ENCODE data around the gene CNIH1. TPM values are rescaled to one million over a fixed set of nuclear protein-coding genes. Genes with fewer than 3 reads are reported as not detected.

The CNIH1 gene
- total RNA-seq, 1 experiment from 2014 or later = 149 TPM

- TF ChIP-seq ZBTB33 (IDR thresholded peaks at IDR 0.05; ENCODE audit: extremely low read depth, insufficient replicate concordance, low read length) = no peak
These were observed 20.9 kb upstream of the CNIH1 start (continued) for GRCh38 chr14:54462048-54462447.

GRCh38 chr14:54459106-54459505 is 17.9 kb upstream of the CNIH1 start:
- no peak overlapping the region for H3K4me3 ChIP-seq (replicated peaks in 1 of 2; ENCODE audit: low read depth in 1 of 2, low read length in 2 of 2)
- H3K27me3 ChIP-seq (ENCODE audit: insufficient read depth, low read length) = no peaks in the 10 kb centered on the region
- peaks cover 0 to 2% of the 10 kb centered on the region in 2 experiments; a peak in 2 of 4 replicates for H3K4me1 ChIP-seq (ENCODE audit: control insufficient read depth in 1 of 2, insufficient read depth in 2 of 2, low read length in 2 of 2)
- H2AFZ ChIP-seq (ENCODE audit: low read depth, low read length, poor library complexity, severe bottlenecking) = no peak overlapping the region
- H3K9me2 ChIP-seq (ENCODE audit: insufficient read depth) = no peaks in the 10 kb centered on the region
- RAD21 ChIA-PET (ENCODE audit: low non-redundant PET in 1 of 2, low total read pairs in 2 of 2, uncharacterized antibody in 2 of 2, unreplicated experiment in 2 of 2) = no interaction called here
- no peak overlapping the region for H3K27ac ChIP-seq (ENCODE audit: low read depth, low read length)
- no peak overlapping the region for H3K9ac ChIP-seq (ENCODE audit: low read length)
- H3K9me3 ChIP-seq (ENCODE audit: control insufficient read depth in 1 of 2, insufficient read depth in 1 of 2, low read depth in 1 of 2, low read length in 2 of 2) = peaks cover 4 to 6% of the 10 kb centered on the region in 2 experiments; a peak in 1 of 4 replicates
- no TSS peak for BruUV-seq (replicated peaks)
- no peak for TF ChIP-seq REST (IDR thresholded peaks at IDR 0.05; ENCODE audit: low read depth)
- TF ChIP-seq ZBTB33 (IDR thresholded peaks at IDR 0.05; ENCODE audit: extremely low read depth, insufficient replicate concordance, low read length) = no peak
- TF ChIP-seq SIN3A (IDR thresholded peaks at IDR 0.05; ENCODE audit: low read depth) = no peak
- no peak for TF ChIP-seq SP1 (IDR thresholded peaks at IDR 0.05; ENCODE audit: low read depth)
- no peak for TF ChIP-seq YY1 (IDR thresholded peaks at IDR 0.05; ENCODE audit: extremely low read depth, insufficient replicate concordance, low read depth, low read length)
- TF ChIP-seq ATF3 (IDR thresholded peaks at IDR 0.05) = no peak
- no peak for TF ChIP-seq CBX3 (IDR thresholded peaks at IDR 0.05; ENCODE audit: low read depth)
- no peak for TF ChIP-seq JUND (IDR thresholded peaks at IDR 0.05)
- TF ChIP-seq, protein P1, sequence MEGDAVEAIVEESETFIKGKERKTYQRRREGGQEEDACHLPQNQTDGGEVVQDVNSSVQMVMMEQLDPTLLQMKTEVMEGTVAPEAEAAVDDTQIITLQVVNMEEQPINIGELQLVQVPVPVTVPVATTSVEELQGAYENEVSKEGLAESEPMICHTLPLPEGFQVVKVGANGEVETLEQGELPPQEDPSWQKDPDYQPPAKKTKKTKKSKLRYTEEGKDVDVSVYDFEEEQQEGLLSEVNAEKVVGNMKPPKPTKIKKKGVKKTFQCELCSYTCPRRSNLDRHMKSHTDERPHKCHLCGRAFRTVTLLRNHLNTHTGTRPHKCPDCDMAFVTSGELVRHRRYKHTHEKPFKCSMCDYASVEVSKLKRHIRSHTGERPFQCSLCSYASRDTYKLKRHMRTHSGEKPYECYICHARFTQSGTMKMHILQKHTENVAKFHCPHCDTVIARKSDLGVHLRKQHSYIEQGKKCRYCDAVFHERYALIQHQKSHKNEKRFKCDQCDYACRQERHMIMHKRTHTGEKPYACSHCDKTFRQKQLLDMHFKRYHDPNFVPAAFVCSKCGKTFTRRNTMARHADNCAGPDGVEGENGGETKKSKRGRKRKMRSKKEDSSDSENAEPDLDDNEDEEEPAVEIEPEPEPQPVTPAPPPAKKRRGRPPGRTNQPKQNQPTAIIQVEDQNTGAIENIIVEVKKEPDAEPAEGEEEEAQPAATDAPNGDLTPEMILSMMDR (IDR thresholded peaks at IDR 0.05 in 2 of 3, conservative IDR thresholded peaks at IDR 0.05 in 1 of 3; ENCODE audit: borderline replicate concordance in 1 of 3, insufficient read depth in 1 of 3, low read depth in 2 of 3, low read length in 2 of 3) = no peak
- no peaks in the 10 kb centered on the region for H4K20me1 ChIP-seq (ENCODE audit: insufficient read depth)
- no peaks in the 10 kb centered on the region for H3K79me2 ChIP-seq (ENCODE audit: insufficient read depth, low read length)
- ATAC-seq = no peak
- POLR2A ChIA-PET = no interaction called here
- no peak overlapping the region for H3K4me2 ChIP-seq (ENCODE audit: low read length)
- CTCF ChIA-PET = no interaction called here
- intact Hi-C loops (cut with micrococcal nuclease) = no loop called here
- no peak for DNase-seq (ENCODE audit: low read depth, low spot score)
- H3K36me3 ChIP-seq (ENCODE audit: control insufficient read depth in 1 of 2, insufficient read depth in 2 of 2, low read length in 2 of 2) = no peaks in the 10 kb centered on the region
